ENCODE measurements around the gene TMOD3. TPM values are rescaled to one million over a fixed set of nuclear protein-coding genes. Genes with fewer than 3 reads are reported as not detected.

Gene TMOD3
- total and polyA plus RNA-seq, 2 donors (not counting 3 experiments of a cell fraction or from before 2014, with no cell fraction given) = 10.4 to 64.3 TPM

DNA sequence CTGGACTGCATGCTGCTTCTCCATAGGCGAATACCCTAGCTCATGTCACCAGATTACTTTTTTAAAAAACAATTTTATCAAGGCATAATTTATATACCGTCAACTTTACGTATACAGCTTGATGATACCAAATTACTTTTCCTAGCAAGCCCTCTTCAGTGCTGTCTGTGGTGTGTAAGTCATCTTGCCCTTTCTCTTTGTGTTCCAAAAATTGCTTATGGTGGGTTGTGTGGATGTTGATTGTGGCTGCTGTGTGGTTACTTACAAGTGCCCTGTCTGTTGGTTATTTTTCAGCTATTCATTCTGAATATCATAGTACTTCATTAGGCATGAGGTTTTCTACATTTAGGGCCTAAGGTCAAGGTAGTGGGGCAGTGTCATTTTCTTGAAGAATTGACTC is 12.8 kb downstream of the TMOD3 start:
- Histone ChIP-seq H3K4me3 (replicated peaks in 1 of 3; ENCODE audit: insufficient read depth in 1 of 3, low read depth in 1 of 3, low read length in 3 of 3) (no peak overlapping the region), H3K9me1 (replicated peaks; ENCODE audit: control insufficient read depth, extremely low read depth, insufficient read depth, low read length) (no peaks in the 10 kb centered on the region), H3K36me3 (ENCODE audit: control insufficient read depth in 2 of 2, extremely low read depth in 1 of 2, insufficient read depth in 2 of 2, low read length in 2 of 2) (no peaks in the 10 kb centered on the region), H4K20me1 (replicated peaks; ENCODE audit: control insufficient read depth, extremely low read depth, insufficient read depth, low read length) (no peaks in the 10 kb centered on the region), H3K9ac (replicated peaks; ENCODE audit: extremely low read depth, insufficient read depth, low read length) (no peak overlapping the region), H3K27ac (ENCODE audit: insufficient read depth, low read depth, low read length) (peak overlapping the region; percentile 50), H3K79me2 (ENCODE audit: control insufficient read depth, insufficient read depth, low read length) (peaks cover 91% of the 10 kb centered on the region), H3K27me3 (ENCODE audit: control insufficient read depth in 2 of 2, insufficient read depth in 2 of 2, low read length in 2 of 2) (no peaks in the 10 kb centered on the region), H2AFZ (ENCODE audit: low read depth, low read length) (no peak overlapping the region), H3K4me2 (ENCODE audit: insufficient read depth, low read length) (peak overlapping the region; percentile 86), H3K4me1 (ENCODE audit: control insufficient read depth, extremely low read depth, insufficient read depth, low read length) (peaks cover 80% of the 10 kb centered on the region), H3K9me3 (replicated peaks; ENCODE audit: control insufficient read depth, insufficient read depth, low read length) (no peaks in the 10 kb centered on the region)
- no peak for DNase-seq (ENCODE audit: low read depth, low spot score)
- TF ChIP-seq, protein P1, sequence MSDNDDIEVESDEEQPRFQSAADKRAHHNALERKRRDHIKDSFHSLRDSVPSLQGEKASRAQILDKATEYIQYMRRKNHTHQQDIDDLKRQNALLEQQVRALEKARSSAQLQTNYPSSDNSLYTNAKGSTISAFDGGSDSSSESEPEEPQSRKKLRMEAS (IDR thresholded peaks at IDR 0.05; ENCODE audit: insufficient read depth, insufficient read length) = no peak
- no peak for TF ChIP-seq MYC (IDR thresholded peaks at IDR 0.05; ENCODE audit: low read depth, low read length)
- TF ChIP-seq JUN (IDR thresholded peaks at IDR 0.05; ENCODE audit: borderline replicate concordance, insufficient read depth, insufficient read length, low read depth) = no peak
- TF ChIP-seq EZH2 (IDR thresholded peaks at IDR 0.05; ENCODE audit: borderline replicate concordance, low read depth, low read length, severe bottlenecking) = no peak
- no peak for TF ChIP-seq GATA2 (IDR thresholded peaks at IDR 0.05; ENCODE audit: insufficient read depth, insufficient read length, low read depth, low read length)
- TF ChIP-seq, protein P2, sequence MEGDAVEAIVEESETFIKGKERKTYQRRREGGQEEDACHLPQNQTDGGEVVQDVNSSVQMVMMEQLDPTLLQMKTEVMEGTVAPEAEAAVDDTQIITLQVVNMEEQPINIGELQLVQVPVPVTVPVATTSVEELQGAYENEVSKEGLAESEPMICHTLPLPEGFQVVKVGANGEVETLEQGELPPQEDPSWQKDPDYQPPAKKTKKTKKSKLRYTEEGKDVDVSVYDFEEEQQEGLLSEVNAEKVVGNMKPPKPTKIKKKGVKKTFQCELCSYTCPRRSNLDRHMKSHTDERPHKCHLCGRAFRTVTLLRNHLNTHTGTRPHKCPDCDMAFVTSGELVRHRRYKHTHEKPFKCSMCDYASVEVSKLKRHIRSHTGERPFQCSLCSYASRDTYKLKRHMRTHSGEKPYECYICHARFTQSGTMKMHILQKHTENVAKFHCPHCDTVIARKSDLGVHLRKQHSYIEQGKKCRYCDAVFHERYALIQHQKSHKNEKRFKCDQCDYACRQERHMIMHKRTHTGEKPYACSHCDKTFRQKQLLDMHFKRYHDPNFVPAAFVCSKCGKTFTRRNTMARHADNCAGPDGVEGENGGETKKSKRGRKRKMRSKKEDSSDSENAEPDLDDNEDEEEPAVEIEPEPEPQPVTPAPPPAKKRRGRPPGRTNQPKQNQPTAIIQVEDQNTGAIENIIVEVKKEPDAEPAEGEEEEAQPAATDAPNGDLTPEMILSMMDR (IDR thresholded peaks at IDR 0.05; ENCODE audit: extremely low read depth in 1 of 2, insufficient read depth in 1 of 2, low read depth in 1 of 2, low read length in 2 of 2) = no peak
- no peak for TF ChIP-seq POLR2AphosphoS5 (IDR thresholded peaks at IDR 0.05; ENCODE audit: insufficient read depth, low read depth, low read length)
- TF ChIP-seq FOS (IDR thresholded peaks at IDR 0.05; ENCODE audit: borderline replicate concordance, insufficient read depth, low read length) = no peak
- TF ChIP-seq POLR2A (IDR thresholded peaks at IDR 0.05; ENCODE audit: low read depth, low read length) = no peak
- BruUV-seq (replicated peaks) = no TSS peak
- dilution Hi-C loops (cut with MboI; ENCODE audit: extremely low pct_ligation_motif_present, low sequenced_read_pairs) (no loop called here), intact Hi-C loops (cut with micrococcal nuclease) (no loop called here)
- ChIA-PET POLR2A (no interaction called here), CTCF (interaction anchor here (1.1 to 2.2 kb wide), 3 partner anchors 26 to 46 kb away, joined by 3 to 9 read pairs (median 5); no protein-coding TSS in a partner anchor)
- FAIRE-seq = no peak
